ENCODE results near the gene EPS15. TPM values are rescaled to one million over a fixed set of nuclear protein-coding genes. Genes with fewer than 3 reads are reported as not detected.

The EPS15 gene
- total RNA-seq, 1 experiment from 2014 or later = 37.1 TPM

- TF ChIP-seq, protein P1, sequence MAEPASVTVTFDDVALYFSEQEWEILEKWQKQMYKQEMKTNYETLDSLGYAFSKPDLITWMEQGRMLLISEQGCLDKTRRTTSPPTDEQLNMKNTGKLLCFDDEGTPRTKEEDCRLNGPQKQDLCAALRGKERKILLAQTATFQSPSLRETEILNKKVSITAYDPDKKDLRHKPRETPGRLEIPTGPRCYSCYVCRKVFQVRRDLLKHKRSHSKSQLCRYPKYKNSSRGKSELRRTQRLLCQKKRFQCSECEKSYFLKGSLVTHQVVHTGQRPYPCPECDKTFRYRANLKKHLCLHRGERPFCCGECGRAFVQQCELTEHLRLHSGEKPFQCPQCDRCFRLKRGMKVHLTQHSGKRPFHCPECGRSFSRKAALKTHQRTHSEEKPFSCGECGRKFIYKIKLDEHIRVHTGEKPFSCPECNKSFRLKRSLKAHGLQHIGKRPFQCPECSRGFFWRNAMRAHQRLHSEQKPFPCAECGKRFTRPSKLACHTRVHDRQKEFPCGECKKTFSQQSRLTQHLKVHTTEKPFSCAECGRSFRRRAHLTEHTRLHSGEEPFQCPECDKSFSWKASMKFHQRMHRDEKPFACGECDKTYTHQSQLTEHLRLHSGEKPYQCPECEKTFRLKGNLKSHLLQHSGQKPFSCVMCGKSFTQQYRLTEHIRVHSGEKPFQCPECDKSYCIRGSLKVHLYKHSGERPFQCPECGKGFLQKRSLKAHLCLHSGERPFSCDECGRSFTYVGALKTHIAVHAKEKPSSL (CRISPR knock-in tag; conservative IDR thresholded peaks at IDR 0.05) = no peak
- TF ChIP-seq USF2 (CRISPR knock-in tag; IDR thresholded peaks at IDR 0.05) = no peak
These were observed 79.2 kb downstream of the EPS15 start (continued) for GRCh38 chr1:51439895-51440294.

DNA sequence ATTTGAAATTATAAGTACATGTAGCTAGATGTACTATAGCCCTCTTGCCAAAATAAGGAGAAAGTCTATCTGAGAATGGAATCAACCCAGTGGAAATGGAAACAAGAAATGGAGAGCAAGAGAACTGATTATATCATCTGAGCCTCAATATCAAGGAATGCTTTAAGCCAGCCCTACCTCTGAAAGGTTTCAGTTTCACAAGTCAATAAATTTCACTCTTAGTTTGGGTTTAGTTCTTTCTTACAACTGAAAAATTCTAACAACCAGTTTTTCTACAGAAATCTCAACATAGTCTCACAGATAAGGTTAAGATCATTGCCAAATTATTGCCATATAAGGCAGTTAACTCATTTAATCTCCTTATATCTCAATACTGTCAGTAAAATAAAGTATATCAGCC lies 80.0 kb downstream of the EPS15 start:
- ChIA-PET POLR2A (no interaction called here), CTCF (no interaction called here)
- H3K9me3 Mint-ChIP-seq = no peaks in the 10 kb centered on the region
- peaks cover 2% of the 10 kb centered on the region; the same call in 1 of the 2 replicates for H3K36me3 Mint-ChIP-seq
- H3K4me1 Mint-ChIP-seq = peaks cover 3% of the 10 kb centered on the region
- TF ChIP-seq, protein P2, sequence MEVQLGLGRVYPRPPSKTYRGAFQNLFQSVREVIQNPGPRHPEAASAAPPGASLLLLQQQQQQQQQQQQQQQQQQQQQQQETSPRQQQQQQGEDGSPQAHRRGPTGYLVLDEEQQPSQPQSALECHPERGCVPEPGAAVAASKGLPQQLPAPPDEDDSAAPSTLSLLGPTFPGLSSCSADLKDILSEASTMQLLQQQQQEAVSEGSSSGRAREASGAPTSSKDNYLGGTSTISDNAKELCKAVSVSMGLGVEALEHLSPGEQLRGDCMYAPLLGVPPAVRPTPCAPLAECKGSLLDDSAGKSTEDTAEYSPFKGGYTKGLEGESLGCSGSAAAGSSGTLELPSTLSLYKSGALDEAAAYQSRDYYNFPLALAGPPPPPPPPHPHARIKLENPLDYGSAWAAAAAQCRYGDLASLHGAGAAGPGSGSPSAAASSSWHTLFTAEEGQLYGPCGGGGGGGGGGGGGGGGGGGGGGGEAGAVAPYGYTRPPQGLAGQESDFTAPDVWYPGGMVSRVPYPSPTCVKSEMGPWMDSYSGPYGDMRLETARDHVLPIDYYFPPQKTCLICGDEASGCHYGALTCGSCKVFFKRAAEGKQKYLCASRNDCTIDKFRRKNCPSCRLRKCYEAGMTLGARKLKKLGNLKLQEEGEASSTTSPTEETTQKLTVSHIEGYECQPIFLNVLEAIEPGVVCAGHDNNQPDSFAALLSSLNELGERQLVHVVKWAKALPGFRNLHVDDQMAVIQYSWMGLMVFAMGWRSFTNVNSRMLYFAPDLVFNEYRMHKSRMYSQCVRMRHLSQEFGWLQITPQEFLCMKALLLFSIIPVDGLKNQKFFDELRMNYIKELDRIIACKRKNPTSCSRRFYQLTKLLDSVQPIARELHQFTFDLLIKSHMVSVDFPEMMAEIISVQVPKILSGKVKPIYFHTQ (CRISPR knock-in tag; IDR thresholded peaks at IDR 0.05) = no peak
- TF ChIP-seq STAT6 (CRISPR knock-in tag; conservative IDR thresholded peaks at IDR 0.05; ENCODE audit: low read depth) (no peak), CDX4 (CRISPR knock-in tag; IDR thresholded peaks at IDR 0.05; ENCODE audit: borderline replicate concordance) (no peak), SP1 (CRISPR knock-in tag; conservative IDR thresholded peaks at IDR 0.05) (no peak), FOXJ3 (CRISPR knock-in tag; IDR thresholded peaks at IDR 0.05; ENCODE audit: borderline replicate concordance) (no peak), KAT7 (CRISPR knock-in tag; IDR thresholded peaks at IDR 0.05; ENCODE audit: borderline replicate concordance) (no peak), PRDM15 (CRISPR knock-in tag; IDR thresholded peaks at IDR 0.05) (no peak), EMX1 (CRISPR knock-in tag; IDR thresholded peaks at IDR 0.05) (no peak), IRF1 (CRISPR knock-in tag; IDR thresholded peaks at IDR 0.05) (no peak), GABPB1 (CRISPR knock-in tag; IDR thresholded peaks at IDR 0.05) (no peak), FOXK1 (CRISPR knock-in tag; IDR thresholded peaks at IDR 0.05) (no peak), IRF2 (CRISPR knock-in tag; IDR thresholded peaks at IDR 0.05; ENCODE audit: borderline replicate concordance, low read depth) (no peak), ZNF263 (CRISPR knock-in tag; IDR thresholded peaks at IDR 0.05; ENCODE audit: low read depth) (no peak), SOX15 (CRISPR knock-in tag; IDR thresholded peaks at IDR 0.05) (no peak), ZNF121 (CRISPR knock-in tag; IDR thresholded peaks at IDR 0.05) (no peak)
- TF ChIP-seq, protein P3, sequence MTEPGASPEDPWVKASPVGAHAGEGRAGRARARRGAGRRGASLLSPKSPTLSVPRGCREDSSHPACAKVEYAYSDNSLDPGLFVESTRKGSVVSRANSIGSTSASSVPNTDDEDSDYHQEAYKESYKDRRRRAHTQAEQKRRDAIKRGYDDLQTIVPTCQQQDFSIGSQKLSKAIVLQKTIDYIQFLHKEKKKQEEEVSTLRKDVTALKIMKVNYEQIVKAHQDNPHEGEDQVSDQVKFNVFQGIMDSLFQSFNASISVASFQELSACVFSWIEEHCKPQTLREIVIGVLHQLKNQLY (CRISPR knock-in tag; IDR thresholded peaks at IDR 0.05) = no peak
- TF ChIP-seq, protein P4, sequence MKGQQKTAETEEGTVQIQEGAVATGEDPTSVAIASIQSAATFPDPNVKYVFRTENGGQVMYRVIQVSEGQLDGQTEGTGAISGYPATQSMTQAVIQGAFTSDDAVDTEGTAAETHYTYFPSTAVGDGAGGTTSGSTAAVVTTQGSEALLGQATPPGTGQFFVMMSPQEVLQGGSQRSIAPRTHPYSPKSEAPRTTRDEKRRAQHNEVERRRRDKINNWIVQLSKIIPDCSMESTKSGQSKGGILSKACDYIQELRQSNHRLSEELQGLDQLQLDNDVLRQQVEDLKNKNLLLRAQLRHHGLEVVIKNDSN (CRISPR knock-in tag; IDR thresholded peaks at IDR 0.05) = no peak
- TF ChIP-seq, protein P5, sequence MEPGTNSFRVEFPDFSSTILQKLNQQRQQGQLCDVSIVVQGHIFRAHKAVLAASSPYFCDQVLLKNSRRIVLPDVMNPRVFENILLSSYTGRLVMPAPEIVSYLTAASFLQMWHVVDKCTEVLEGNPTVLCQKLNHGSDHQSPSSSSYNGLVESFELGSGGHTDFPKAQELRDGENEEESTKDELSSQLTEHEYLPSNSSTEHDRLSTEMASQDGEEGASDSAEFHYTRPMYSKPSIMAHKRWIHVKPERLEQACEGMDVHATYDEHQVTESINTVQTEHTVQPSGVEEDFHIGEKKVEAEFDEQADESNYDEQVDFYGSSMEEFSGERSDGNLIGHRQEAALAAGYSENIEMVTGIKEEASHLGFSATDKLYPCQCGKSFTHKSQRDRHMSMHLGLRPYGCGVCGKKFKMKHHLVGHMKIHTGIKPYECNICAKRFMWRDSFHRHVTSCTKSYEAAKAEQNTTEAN (CRISPR knock-in tag; IDR thresholded peaks at IDR 0.05) = no peak
- ATAC-seq (no peak), DNase-seq (ENCODE audit: low spot score) (no peak)
- no peak overlapping the region for H3K27ac Mint-ChIP-seq
- H3K27me3 Mint-ChIP-seq (ENCODE audit: low read depth) = no peaks in the 10 kb centered on the region
- no peak overlapping the region for H3K4me3 Mint-ChIP-seq
